HG03159 (cell line): ENCODE measurements around the gene CEP72.
"Not testable (repeated sequence)": the region's sequence is repeated elsewhere in the genome, so short reads cannot be mapped to it uniquely, and the experiment has no call there.

Source experiments
- ATAC-seq: cut with Tn5 transposase; IDR thresholded peaks from one replicate; pipeline ENCODE4 v1.9.1; 2021; ENCODE audit warnings: mild to moderate bottlenecking, moderate library complexity; ENCODE audit not compliant: unreplicated experiment

The CEP72 gene

GRCh38 chr5:696191-696590 lies 84.1 kb downstream of the CEP72 start:
- ATAC-seq, result not testable (repeated sequence)

- not testable (repeated sequence) for ATAC-seq
Observed at GRCh38 chr5:696753-697702, 84.9 kb downstream of the CEP72 start.
